Testis (tissue), 2 donors: Measurements from ENCODE around the gene ETV5.

Source experiments
- POLR2A ChIP-seq: fragments of 450-650 bp; IDR thresholded peaks from one replicate; pipeline ENCODE4 v1.6.1; 2017; ENCODE audit warnings: antibody characterized with exemption, mild to moderate bottlenecking, moderate library complexity
- TF ChIP-seq, protein P1 (sequence below), 3 experiments: fragments of 450-650 bp in 2 of 3; fragments of 200-600 bp in 1 of 3; sonication (generic) in 1 of 3; IDR thresholded peaks; one replicate each; pipeline ENCODE4 v1.5.1; 2016 to 2019; ENCODE audit warnings: antibody characterized with exemption in 3 of 3, mild to moderate bottlenecking in 2 of 3, moderate library complexity in 1 of 3

DNA sequence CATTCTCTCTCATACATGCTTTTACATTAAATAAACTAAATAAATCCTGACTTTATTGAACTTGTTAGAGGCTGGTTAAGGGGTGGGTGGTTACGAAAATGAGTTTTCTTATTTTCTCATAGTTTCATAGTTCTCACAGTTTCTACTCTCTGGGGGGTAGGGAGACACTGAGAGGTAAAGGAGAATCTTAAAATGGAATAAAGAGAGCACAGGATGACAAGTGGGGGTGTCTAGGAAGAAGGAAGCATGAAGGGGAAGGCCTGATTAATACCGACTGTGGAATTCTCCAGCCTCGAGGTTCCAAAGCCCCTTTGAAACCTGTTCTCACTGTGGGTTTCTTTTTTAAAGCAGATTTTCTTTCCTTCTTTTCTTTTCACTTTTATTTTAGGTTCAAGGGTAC, 104.7 kb downstream of the ETV5 start:
- TF ChIP-seq, protein P1, sequence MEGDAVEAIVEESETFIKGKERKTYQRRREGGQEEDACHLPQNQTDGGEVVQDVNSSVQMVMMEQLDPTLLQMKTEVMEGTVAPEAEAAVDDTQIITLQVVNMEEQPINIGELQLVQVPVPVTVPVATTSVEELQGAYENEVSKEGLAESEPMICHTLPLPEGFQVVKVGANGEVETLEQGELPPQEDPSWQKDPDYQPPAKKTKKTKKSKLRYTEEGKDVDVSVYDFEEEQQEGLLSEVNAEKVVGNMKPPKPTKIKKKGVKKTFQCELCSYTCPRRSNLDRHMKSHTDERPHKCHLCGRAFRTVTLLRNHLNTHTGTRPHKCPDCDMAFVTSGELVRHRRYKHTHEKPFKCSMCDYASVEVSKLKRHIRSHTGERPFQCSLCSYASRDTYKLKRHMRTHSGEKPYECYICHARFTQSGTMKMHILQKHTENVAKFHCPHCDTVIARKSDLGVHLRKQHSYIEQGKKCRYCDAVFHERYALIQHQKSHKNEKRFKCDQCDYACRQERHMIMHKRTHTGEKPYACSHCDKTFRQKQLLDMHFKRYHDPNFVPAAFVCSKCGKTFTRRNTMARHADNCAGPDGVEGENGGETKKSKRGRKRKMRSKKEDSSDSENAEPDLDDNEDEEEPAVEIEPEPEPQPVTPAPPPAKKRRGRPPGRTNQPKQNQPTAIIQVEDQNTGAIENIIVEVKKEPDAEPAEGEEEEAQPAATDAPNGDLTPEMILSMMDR (IDR thresholded peaks at IDR 0.05), result no peak
- TF ChIP-seq POLR2A, result no peak
